K562 (cell line): ENCODE measurements around the gene RO60. TPM values are rescaled to one million over a fixed set of nuclear protein-coding genes. Genes with fewer than 3 reads are reported as not detected.
A peak's percentile ranks its signal among the peaks of the same experiment; 100 is the strongest.

Experiments
- BRD4 ChIP-seq: fragments of 200-600 bp; sonication (generic); IDR thresholded peaks from 2 replicates; pipeline ENCODE4 v1.6.1; 2017; ENCODE audit warnings: inconsistent platforms
- ETV5 ChIP-seq: sonication (generic); formaldehyde crosslinking; IDR thresholded peaks from 2 replicates; pipeline ENCODE4 v1.4.0; 2020; ENCODE audit warnings: low read depth, mild to moderate bottlenecking, missing genetic modification reagents
- KDM2B ChIP-seq: fragments of 250-450 bp; sonication (Bioruptor Pico); IDR thresholded peaks from 2 replicates; pipeline ENCODE4 v1.8.0; 2021; ENCODE audit warnings: mild to moderate bottlenecking, moderate library complexity
- LARP7 ChIP-seq: fragments of 450-650 bp; IDR thresholded peaks from 2 replicates; pipeline ENCODE4 v1.6.1; 2016
- SRSF1 ChIP-seq: fragments of 200-400 bp; formaldehyde crosslinking; IDR thresholded peaks from 2 replicates; pipeline ENCODE4 v1.6.1; 2017; ENCODE audit warnings: mild to moderate bottlenecking, low read depth, low read length, moderate library complexity
- polyA plus RNA-seq, 8 experiments: library from polyadenylated mRNA; depleted of rRNA in 4 of 8; stranded (reverse) in 5 of 8; unstranded in 3 of 8; fragments of >200 nt; fragmentation: Nextera tagmentation in 2 of 8; fragmentation: Illumina TruSeq in 1 of 8; extraction: Ambion mirVana in 2 of 8; extraction: Trizol in 1 of 8; gene quantifications; 2 replicates each; pipeline versions ENCODE4 v1.2.1 to v1.2.3, GENCODE V29; 2011 to 2014; ENCODE audit warnings: inconsistent platforms in 1 of 8, missing spikeins in 1 of 8
- total RNA-seq, 7 experiments: library from RNA; depleted of rRNA in 6 of 7; stranded (reverse); fragments of >200 nt in 6 of 7; fragmentation: Illumina TruSeq in 2 of 7; extraction: Trizol in 2 of 7; gene quantifications; 2 replicates each; pipeline versions ENCODE4 v1.2.1 to v1.2.3, GENCODE V29; 2011 to 2021; ENCODE audit warnings: low replicate concordance in 1 of 7
- TF ChIP-seq, protein P1 (sequence below), 2 experiments: fragments of 450-650 bp in 1 of 2; sonication (generic) in 1 of 2; formaldehyde crosslinking in 1 of 2; IDR thresholded peaks; 2 replicates each; pipeline versions ENCODE4 v1.7.1 to v1.9.0; 2016 to 2022; ENCODE audit warnings: inconsistent platforms in 1 of 2, mild to moderate bottlenecking in 1 of 2, missing genetic modification reagents in 1 of 2
- TF ChIP-seq, protein P2 (sequence below), 2 experiments: IDR thresholded peaks; 2 replicates each; pipeline ENCODE4 v1.6.1; 2011; ENCODE audit warnings: borderline replicate concordance in 1 of 2, control low read depth in 1 of 2, low read depth in 1 of 2, low read length in 1 of 2, mild to moderate bottlenecking in 1 of 2, mixed read lengths in 1 of 2, moderate library complexity in 1 of 2; ENCODE audit not compliant: insufficient read depth in 1 of 2, insufficient read length in 1 of 2, poor library complexity in 1 of 2, severe bottlenecking in 1 of 2; ENCODE audit errors: extremely low read depth in 1 of 2

Gene RO60
- total and polyA plus RNA-seq, 9 of the 15 experiments (the other 6 are each of a cell fraction or from before 2014, with no cell fraction given), result 24.9 to 187 (median 101) TPM

DNA sequence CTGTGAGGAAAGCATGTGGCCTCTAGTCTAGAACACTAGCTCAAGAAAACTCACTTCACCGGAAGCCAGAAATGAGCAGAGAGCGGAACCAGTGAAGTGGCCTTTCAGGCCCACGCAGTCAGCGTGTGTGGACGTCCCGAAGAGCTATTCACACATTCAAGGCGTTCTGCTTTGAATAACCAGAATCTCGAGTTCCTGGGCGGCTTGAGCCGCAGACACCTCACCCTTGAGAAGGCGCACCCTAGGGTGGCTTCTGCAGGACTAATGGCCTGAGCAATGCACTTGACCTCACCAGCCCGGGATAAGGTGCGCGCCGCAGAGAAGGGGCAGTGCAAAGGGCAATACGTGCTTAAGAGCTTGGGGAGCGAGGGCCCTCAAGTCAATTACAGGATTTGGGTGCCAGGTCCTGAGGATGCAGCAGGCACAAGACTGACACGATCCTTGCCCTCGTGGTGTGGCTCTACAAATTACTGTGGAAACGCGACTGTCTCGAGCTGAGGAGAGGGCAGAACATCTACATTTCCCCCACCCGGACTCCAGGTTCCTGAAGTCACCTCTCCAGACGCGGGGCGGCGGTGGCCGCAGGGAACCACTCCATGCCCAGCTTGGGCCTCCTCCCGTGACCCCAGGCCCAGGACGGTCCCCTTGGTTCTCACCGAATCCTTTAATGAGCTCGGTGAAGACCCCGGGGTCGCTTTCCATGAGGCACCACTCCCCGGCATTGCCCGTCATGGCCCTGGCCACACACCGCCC is 707 bp upstream of the RO60 start (continued):
- TF ChIP-seq, protein P1, sequence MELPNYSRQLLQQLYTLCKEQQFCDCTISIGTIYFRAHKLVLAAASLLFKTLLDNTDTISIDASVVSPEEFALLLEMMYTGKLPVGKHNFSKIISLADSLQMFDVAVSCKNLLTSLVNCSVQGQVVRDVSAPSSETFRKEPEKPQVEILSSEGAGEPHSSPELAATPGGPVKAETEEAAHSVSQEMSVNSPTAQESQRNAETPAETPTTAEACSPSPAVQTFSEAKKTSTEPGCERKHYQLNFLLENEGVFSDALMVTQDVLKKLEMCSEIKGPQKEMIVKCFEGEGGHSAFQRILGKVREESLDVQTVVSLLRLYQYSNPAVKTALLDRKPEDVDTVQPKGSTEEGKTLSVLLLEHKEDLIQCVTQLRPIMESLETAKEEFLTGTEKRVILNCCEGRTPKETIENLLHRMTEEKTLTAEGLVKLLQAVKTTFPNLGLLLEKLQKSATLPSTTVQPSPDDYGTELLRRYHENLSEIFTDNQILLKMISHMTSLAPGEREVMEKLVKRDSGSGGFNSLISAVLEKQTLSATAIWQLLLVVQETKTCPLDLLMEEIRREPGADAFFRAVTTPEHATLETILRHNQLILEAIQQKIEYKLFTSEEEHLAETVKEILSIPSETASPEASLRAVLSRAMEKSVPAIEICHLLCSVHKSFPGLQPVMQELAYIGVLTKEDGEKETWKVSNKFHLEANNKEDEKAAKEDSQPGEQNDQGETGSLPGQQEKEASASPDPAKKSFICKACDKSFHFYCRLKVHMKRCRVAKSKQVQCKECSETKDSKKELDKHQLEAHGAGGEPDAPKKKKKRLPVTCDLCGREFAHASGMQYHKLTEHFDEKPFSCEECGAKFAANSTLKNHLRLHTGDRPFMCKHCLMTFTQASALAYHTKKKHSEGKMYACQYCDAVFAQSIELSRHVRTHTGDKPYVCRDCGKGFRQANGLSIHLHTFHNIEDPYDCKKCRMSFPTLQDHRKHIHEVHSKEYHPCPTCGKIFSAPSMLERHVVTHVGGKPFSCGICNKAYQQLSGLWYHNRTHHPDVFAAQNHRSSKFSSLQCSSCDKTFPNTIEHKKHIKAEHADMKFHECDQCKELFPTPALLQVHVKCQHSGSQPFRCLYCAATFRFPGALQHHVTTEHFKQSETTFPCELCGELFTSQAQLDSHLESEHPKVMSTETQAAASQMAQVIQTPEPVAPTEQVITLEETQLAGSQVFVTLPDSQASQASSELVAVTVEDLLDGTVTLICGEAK (IDR thresholded peaks at IDR 0.05), result no peak; the same call in 1 of the 2 replicates
- TF ChIP-seq, protein P1 (CRISPR knock-in tag; IDR thresholded peaks at IDR 0.05), result peak; percentile 26; the same call in 1 of the 2 replicates
- TF ChIP-seq, protein P2, sequence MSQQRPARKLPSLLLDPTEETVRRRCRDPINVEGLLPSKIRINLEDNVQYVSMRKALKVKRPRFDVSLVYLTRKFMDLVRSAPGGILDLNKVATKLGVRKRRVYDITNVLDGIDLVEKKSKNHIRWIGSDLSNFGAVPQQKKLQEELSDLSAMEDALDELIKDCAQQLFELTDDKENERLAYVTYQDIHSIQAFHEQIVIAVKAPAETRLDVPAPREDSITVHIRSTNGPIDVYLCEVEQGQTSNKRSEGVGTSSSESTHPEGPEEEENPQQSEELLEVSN (IDR thresholded peaks at IDR 0.05; ENCODE audit: borderline replicate concordance in 1 of 2, extremely low read depth in 1 of 2, insufficient read depth in 1 of 2, insufficient read length in 1 of 2, low read depth in 1 of 2, low read length in 1 of 2, poor library complexity in 1 of 2, severe bottlenecking in 1 of 2), result peak; percentile 24 to 44
- 0 out of 2 replicates have a peak, but pooled peaks have one; percentile 54 for TF ChIP-seq KDM2B
- 0 out of 2 replicates have a peak, but pooled peaks have one; percentile 87 for TF ChIP-seq BRD4
- 0 out of 2 replicates have a peak, but pooled peaks have one; percentile 46 for TF ChIP-seq LARP7
- peak; percentile 35; the same call in 1 of the 2 replicates for TF ChIP-seq ETV5 (CRISPR knock-in tag)
- TF ChIP-seq SRSF1, result peak; percentile 23; the same call in 1 of the 2 replicates
- TF ChIP-seq, all 486 proteins: peak for 91
